Neural crest cell (in vitro differentiated cells): Measurements from ENCODE around the gene CELF4. TPM values are rescaled to one million over a fixed set of nuclear protein-coding genes. Genes with fewer than 3 reads are reported as not detected.

Experiments used
- DNase-seq: peaks from one replicate; pipeline ENCODE4 v3.0.0; 2021; ENCODE audit warnings: low read depth, mixed read lengths, low spot score
- H3K27ac Mint-ChIP-seq: one replicate; pipeline ENCODE4 v1.8.0; 2021; ENCODE audit warnings: mild to moderate bottlenecking, mixed read lengths; ENCODE audit not compliant: unreplicated experiment
- H3K27me3 Mint-ChIP-seq: 2 replicates; pipeline ENCODE4 v1.8.0; 2021; ENCODE audit warnings: low read depth, mild to moderate bottlenecking, mixed read lengths
- H3K36me3 Mint-ChIP-seq: 2 replicates; pipeline ENCODE4 v1.8.0; 2021; ENCODE audit warnings: low read depth, mild to moderate bottlenecking, mixed read lengths
- H3K4me1 Mint-ChIP-seq: 2 replicates; pipeline ENCODE4 v1.8.0; 2021; ENCODE audit warnings: mixed read lengths
- H3K4me3 Mint-ChIP-seq: one replicate; pipeline ENCODE4 v1.8.0; 2021; ENCODE audit warnings: mild to moderate bottlenecking, mixed read lengths
- H3K9me3 Mint-ChIP-seq: 2 replicates; pipeline ENCODE4 v1.8.0; 2021; ENCODE audit warnings: mixed read lengths
- long read RNA-seq: library from polyadenylated mRNA; unstranded; transcript quantifications from one replicate; pipeline ENCODE4 v2.0.0, GENCODE V29; 2020
- total RNA-seq: library from RNA; stranded (reverse); gene quantifications from 2 replicates; pipeline ENCODE4 v1.2.1, GENCODE V29; 2021
- TF ChIP-seq, protein P1 (sequence below): fragments of 200-600 bp; sonication (generic); conservative IDR thresholded peaks from 2 replicates; pipeline ENCODE4 v1.5.0; 2021; ENCODE audit warnings: antibody characterized with exemption, mild to moderate bottlenecking

Gene CELF4
- total RNA-seq: 1.8 and 1.9 TPM in 2 replicates
- long read RNA-seq, partial matches to known transcripts: 0 of 2 reads
- long read RNA-seq, other reads (novel, unspliced or antisense): 2 of 2 reads

DNA sequence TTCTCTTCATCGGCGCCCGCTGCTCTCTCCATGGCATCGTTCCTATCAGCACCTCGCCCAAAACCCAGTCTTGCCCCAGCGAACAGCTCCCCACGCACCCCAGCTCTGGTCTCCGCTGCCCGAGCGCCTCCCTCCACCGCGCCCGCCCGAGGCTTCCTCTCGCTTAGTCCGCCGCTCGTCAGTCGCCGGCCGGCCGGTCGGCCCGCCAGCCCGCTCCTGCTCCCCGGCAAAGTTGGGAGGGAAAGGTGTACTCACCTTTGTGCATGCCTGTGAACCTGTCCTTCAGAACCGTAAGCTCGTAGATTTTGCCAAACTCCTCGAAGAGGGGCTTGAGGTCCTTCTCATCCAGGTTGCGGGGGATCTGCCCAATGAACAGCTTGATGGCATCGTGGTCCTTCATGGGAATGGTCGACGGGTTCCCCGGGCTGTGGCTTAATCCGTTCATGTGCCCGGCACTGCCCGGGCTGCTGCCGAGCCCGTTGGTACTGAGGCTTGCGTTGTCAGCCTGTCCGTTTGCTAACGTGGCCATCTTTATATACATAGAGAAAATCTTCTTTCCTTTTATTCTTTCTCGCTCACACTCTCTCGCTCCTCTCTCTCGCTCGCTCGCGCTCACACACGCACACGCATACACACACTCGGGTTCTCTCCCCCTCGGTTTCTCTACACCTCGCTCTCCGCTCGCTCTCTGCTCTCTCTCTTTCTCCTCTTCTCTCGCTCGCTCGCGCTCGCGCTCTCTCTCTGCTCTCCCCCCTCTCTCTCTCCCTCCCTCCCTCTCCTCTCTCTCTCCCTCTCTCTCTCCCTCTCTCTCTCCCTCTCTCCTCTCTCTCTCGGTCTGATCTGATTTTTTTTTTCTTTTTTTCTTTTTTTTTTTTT, at the start of gene CELF4:
CELF4 (minus strand) TSS at position 698 of the 876 bp plus-strand sequence.
- H3K36me3 Mint-ChIP-seq: peaks cover 2% of the 10 kb centered on the region
- DNase-seq: no peak
- H3K27ac Mint-ChIP-seq: peak within 1 kb of the TSS; percentile 96
- no peaks in the 10 kb centered on the region for H3K9me3 Mint-ChIP-seq
- H3K4me1 Mint-ChIP-seq: peaks cover 17% of the 10 kb centered on the region
- peak within 1 kb of the TSS; percentile 97 for H3K4me3 Mint-ChIP-seq
- TF ChIP-seq, protein P1, sequence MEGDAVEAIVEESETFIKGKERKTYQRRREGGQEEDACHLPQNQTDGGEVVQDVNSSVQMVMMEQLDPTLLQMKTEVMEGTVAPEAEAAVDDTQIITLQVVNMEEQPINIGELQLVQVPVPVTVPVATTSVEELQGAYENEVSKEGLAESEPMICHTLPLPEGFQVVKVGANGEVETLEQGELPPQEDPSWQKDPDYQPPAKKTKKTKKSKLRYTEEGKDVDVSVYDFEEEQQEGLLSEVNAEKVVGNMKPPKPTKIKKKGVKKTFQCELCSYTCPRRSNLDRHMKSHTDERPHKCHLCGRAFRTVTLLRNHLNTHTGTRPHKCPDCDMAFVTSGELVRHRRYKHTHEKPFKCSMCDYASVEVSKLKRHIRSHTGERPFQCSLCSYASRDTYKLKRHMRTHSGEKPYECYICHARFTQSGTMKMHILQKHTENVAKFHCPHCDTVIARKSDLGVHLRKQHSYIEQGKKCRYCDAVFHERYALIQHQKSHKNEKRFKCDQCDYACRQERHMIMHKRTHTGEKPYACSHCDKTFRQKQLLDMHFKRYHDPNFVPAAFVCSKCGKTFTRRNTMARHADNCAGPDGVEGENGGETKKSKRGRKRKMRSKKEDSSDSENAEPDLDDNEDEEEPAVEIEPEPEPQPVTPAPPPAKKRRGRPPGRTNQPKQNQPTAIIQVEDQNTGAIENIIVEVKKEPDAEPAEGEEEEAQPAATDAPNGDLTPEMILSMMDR: no peak
- H3K27me3 Mint-ChIP-seq: peaks cover 93% of the 10 kb centered on the region

DNA sequence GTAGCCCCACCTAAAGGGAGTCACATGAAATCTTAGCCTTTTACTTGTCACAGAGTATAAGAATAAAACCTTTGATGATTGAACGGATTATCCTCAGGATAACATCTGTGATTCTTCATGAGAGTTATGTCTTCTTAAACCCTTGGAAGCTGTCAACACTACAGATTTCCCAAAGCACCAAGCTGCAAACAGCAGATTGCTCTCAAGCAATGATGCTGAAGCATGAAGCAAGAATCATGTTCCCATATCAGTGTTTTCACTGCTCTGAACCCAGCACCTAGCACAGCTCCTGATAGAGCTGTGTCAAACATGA, 47.6 kb upstream of the CELF4 start:
- H3K9me3 Mint-ChIP-seq: peaks cover 3% of the 10 kb centered on the region
- H3K36me3 Mint-ChIP-seq: no peaks in the 10 kb centered on the region
- no peak for DNase-seq
- no peak overlapping the region for H3K27ac Mint-ChIP-seq
- H3K4me1 Mint-ChIP-seq: no peaks in the 10 kb centered on the region
- H3K4me3 Mint-ChIP-seq: no peak overlapping the region
- H3K27me3 Mint-ChIP-seq: no peaks in the 10 kb centered on the region
- TF ChIP-seq, protein P1: no peak

DNA sequence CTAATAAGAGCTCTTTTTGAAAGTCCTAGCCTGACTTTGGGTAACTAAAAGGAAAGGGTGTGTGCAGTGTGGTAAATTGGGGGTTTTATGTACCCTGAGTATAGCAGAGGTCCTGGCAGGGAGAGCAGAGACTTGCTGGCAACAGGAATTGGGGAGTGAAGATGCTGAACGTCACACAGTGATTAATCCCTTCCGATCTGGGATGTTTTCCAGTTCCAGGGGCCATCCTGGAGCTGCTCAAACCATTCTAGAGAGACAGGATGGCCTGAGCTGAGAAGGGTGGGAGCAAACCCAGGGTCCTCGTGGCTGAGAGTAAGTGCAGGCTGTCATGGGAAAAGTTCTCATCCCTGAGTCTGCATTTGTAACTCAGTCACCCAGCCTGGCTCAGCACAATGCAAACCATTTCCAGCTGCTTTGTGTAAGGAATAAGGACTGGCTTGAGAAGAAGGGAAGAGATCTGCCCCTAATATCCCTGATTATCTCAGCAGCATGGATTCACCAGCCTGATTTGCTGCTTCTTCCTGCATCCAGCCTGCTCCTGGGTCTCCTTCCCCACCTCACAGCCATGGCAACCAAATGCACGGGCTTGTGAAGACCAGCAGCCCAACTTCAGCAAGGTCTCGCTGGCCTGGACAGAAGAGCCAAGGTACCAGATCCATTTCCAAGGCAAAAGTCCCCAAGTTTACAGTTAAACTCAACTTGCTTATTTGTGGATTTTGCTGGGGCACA, 47.1 kb upstream of the CELF4 start:
- H3K4me3 Mint-ChIP-seq: no peak overlapping the region
- no peaks in the 10 kb centered on the region for H3K36me3 Mint-ChIP-seq
- H3K27ac Mint-ChIP-seq: peak overlapping the region; percentile 60
- no peaks in the 10 kb centered on the region for H3K27me3 Mint-ChIP-seq
- TF ChIP-seq, protein P1: no peak
- no peaks in the 10 kb centered on the region for H3K4me1 Mint-ChIP-seq
- no peak for DNase-seq
- H3K9me3 Mint-ChIP-seq: peaks cover 3% of the 10 kb centered on the region

DNA sequence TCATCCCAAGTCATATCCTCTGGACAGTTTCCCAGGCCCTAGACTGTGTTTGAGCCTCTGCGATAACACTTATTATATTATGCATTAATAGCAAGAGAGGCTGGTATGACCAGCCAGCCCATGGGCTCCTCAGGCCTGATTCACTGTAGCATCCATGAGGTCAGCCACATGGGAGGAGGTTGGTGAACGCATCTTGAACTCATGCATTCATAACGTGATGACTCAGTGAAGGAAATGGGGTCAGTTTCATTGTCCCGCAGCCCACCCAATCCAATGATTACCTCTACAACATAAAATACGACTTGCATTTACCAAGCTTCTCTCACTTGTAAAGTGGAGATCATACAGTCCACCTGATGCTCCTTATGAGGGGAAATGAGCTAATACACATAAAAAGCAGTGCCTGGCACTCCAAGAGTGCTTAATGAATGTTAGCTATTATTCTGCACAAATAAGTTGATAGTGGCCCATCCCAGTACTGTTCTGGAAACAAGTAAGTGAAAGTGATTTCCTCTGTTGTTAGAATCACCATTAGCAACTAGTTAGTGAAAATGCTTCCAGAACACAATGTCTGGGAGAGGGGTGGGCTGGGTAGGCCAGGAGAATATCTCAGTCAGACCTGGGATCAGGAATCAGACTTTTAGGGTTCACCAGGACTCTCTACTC, 46.1 kb upstream of the CELF4 start:
- H3K36me3 Mint-ChIP-seq: no peaks in the 10 kb centered on the region
- no peak for DNase-seq
- no peak overlapping the region for H3K4me3 Mint-ChIP-seq
- no peaks in the 10 kb centered on the region for H3K9me3 Mint-ChIP-seq
- H3K4me1 Mint-ChIP-seq: no peaks in the 10 kb centered on the region
- H3K27me3 Mint-ChIP-seq: no peaks in the 10 kb centered on the region
- TF ChIP-seq, protein P1: no peak
- H3K27ac Mint-ChIP-seq: no peak overlapping the region

DNA sequence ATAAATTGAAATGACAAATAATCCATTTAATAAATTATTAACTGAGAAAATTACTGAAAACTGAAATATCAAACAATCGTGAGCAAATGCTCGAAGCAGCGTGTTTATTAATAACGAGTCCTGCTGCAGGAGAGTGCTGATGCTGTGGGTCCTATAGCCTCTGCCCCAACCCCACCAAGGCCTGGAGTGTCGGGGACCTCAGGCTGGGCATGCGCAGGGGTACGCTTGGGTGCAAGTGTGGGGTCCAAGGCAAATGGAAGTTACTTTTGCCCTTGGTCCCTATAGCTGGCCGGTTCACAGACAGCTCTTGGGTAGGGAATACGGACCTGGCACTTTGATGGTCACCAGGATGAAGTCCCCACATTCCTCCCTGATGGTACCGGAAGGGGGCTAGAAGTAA, 43.3 kb upstream of the CELF4 start:
- DNase-seq: no peak
- Mint-ChIP-seq H3K4me1 (no peaks in the 10 kb centered on the region), H3K36me3 (no peaks in the 10 kb centered on the region), H3K27me3 (no peaks in the 10 kb centered on the region), H3K27ac (no peak overlapping the region), H3K9me3 (peaks cover 7% of the 10 kb centered on the region), H3K4me3 (no peak overlapping the region)
- TF ChIP-seq, protein P1: no peak
